CD14-positive monocyte (primary cell): ENCODE data around the gene ZNF474. TPM values are rescaled to one million over a fixed set of nuclear protein-coding genes. Genes with fewer than 3 reads are reported as not detected.
"Not testable (repeated sequence)": the region's sequence is repeated elsewhere in the genome, so short reads cannot be mapped to it uniquely, and the experiment has no call there.

Source experiments
- DNase-seq, 3 donors: peaks; one replicate each; pipeline ENCODE4 v3.0.0-alpha.2; 2011 to 2022
- H2AFZ ChIP-seq: 2 replicates; pipeline ENCODE4 v1.6.0; 2012; ENCODE audit warnings: mild to moderate bottlenecking, low read depth, low read length, inconsistent platforms; ENCODE audit not compliant: insufficient read depth, poor library complexity, severe bottlenecking
- H3K27ac ChIP-seq, 2 donors: 1 replicate in 1 of 2; 2 replicates in 1 of 2; pipeline ENCODE4 v1.5.1; 2012 to 2013; ENCODE audit warnings: low read length in 2 of 2, control low read depth in 1 of 2, inconsistent platforms in 1 of 2, low read depth in 1 of 2, mild to moderate bottlenecking in 1 of 2
- H3K27me3 ChIP-seq, 2 donors: one replicate each; pipeline versions ENCODE4 v1.6.0 to v1.6.1; 2011 to 2013; ENCODE audit warnings: low read length in 2 of 2; ENCODE audit not compliant: control insufficient read depth in 2 of 2, insufficient read depth in 2 of 2
- H3K36me3 ChIP-seq, 2 donors: replicated peaks in 1 of 2; 1 replicate in 1 of 2; 2 replicates in 1 of 2; pipeline versions ENCODE4 v1.5.1 to v1.6.1; 2012 to 2013; ENCODE audit warnings: low read length in 2 of 2, control low read depth in 1 of 2, inconsistent platforms in 1 of 2, mild to moderate bottlenecking in 1 of 2; ENCODE audit not compliant: insufficient read depth in 2 of 2, control insufficient read depth in 1 of 2
- H3K4me1 ChIP-seq, 2 donors: 1 replicate in 1 of 2; 2 replicates in 1 of 2; pipeline versions ENCODE4 v1.5.1 to v1.6.1; 2012 to 2013; ENCODE audit warnings: low read length in 2 of 2, control low read depth in 1 of 2, inconsistent platforms in 1 of 2, mild to moderate bottlenecking in 1 of 2, moderate library complexity in 1 of 2; ENCODE audit not compliant: insufficient read depth in 2 of 2, control insufficient read depth in 1 of 2
- H3K4me2 ChIP-seq: replicated peaks from 2 replicates; pipeline ENCODE3; 2012; ENCODE audit warnings: low read length, moderate library complexity, mild to moderate bottlenecking; ENCODE audit not compliant: poor library complexity, severe bottlenecking; ENCODE audit errors: extremely low read depth
- H3K4me3 ChIP-seq, 3 experiments: fragments of 200-600 bp in 1 of 3; sonication (generic) in 1 of 3; replicated peaks in 1 of 3; 1 replicate in 2 of 3; 2 replicates in 1 of 3; pipeline ENCODE4 v1.5.1; 2011 to 2013; ENCODE audit warnings: low read length in 3 of 3, mild to moderate bottlenecking in 3 of 3, control low read depth in 2 of 3, low read depth in 2 of 3, inconsistent platforms in 1 of 3, moderate library complexity in 1 of 3
- H3K79me2 ChIP-seq: 2 replicates; pipeline ENCODE4 v1.6.0; 2012; ENCODE audit warnings: mild to moderate bottlenecking, control low read depth, inconsistent platforms, low read length, moderate library complexity; ENCODE audit not compliant: insufficient read depth
- H3K9ac ChIP-seq: 2 replicates; pipeline ENCODE4 v1.6.0; 2017; ENCODE audit warnings: low read length, mild to moderate bottlenecking; ENCODE audit not compliant: insufficient read depth, poor library complexity, severe bottlenecking
- H3K9me3 ChIP-seq, 2 donors: replicated peaks in 1 of 2; 1 replicate in 1 of 2; 2 replicates in 1 of 2; pipeline versions ENCODE4 v1.5.1 to v1.6.1; 2012 to 2013; ENCODE audit warnings: low read length in 2 of 2, control low read depth in 1 of 2; ENCODE audit not compliant: control insufficient read depth in 1 of 2, insufficient read depth in 1 of 2
- H4K20me1 ChIP-seq: 2 replicates; pipeline ENCODE4 v1.6.0; 2012; ENCODE audit warnings: mild to moderate bottlenecking, low read length, control low read depth, moderate library complexity; ENCODE audit not compliant: insufficient read depth
- H3K27ac Mint-ChIP-seq, 7 donors: one replicate each; pipeline ENCODE4 v1.8.0; 2020; ENCODE audit warnings: mild to moderate bottlenecking in 7 of 7, mixed read lengths in 7 of 7, moderate library complexity in 6 of 7, inconsistent platforms in 2 of 7
- H3K27me3 Mint-ChIP-seq, 3 donors: one replicate each; pipeline ENCODE4 v1.8.0; 2021 to 2022; ENCODE audit warnings: low read depth in 3 of 3, mild to moderate bottlenecking in 3 of 3, mixed read lengths in 3 of 3, moderate library complexity in 3 of 3, inconsistent platforms in 1 of 3
- H3K36me3 Mint-ChIP-seq, 2 donors: one replicate each; pipeline ENCODE4 v1.8.0; 2020; ENCODE audit warnings: mixed read lengths in 2 of 2, inconsistent platforms in 1 of 2, mild to moderate bottlenecking in 1 of 2
- H3K4me1 Mint-ChIP-seq: one replicate; pipeline ENCODE4 v1.8.0; 2020; ENCODE audit warnings: mild to moderate bottlenecking, mixed read lengths
- H3K4me3 Mint-ChIP-seq, 2 donors: one replicate each; pipeline ENCODE4 v1.8.0; 2020; ENCODE audit warnings: mild to moderate bottlenecking in 2 of 2, mixed read lengths in 2 of 2, moderate library complexity in 1 of 2
- H3K9me3 Mint-ChIP-seq, 7 donors: one replicate each; pipeline ENCODE4 v1.8.0; 2020 to 2022; ENCODE audit warnings: mixed read lengths in 7 of 7, mild to moderate bottlenecking in 6 of 7, moderate library complexity in 6 of 7, inconsistent platforms in 2 of 7
- WGBS: methylation state at CpG from one replicate; pipeline ENCODE4 v1.1.5; 2013; ENCODE audit warnings: missing lambda C conversion rate; ENCODE audit not compliant: insufficient coverage; 5-methylcytosine and 5-hydroxymethylcytosine counted together
- intact Hi-C, 2 donors: fragments of 100-400 bp; cut with micrococcal nuclease; formaldehyde crosslinking; loops; one replicate each; pipeline versions ENCODE4 v1.15.0 to v1.15.1; 2023
- polyA plus RNA-seq, 3 donors: library from polyadenylated mRNA; depleted of rRNA in 1 of 3; unstranded in 2 of 3; stranded (reverse) in 1 of 3; fragments of 300-500 nt in 2 of 3; fragments of >200 nt in 1 of 3; fragmentation: Illumina TruSeq in 2 of 3; gene quantifications; 1 replicate in 2 of 3; 2 replicates in 1 of 3; pipeline ENCODE4 v1.2.3, GENCODE V29; 2012 to 2021
- TF ChIP-seq, protein P1 (sequence below): fragments of 200-600 bp; IDR thresholded peaks from one replicate; pipeline ENCODE4 v1.8.0; 2022; ENCODE audit warnings: antibody characterized with exemption, mild to moderate bottlenecking

ZNF474 gene
- polyA plus RNA-seq, 3 donors, result 0.09 TPM; not detected in 2

DNA sequence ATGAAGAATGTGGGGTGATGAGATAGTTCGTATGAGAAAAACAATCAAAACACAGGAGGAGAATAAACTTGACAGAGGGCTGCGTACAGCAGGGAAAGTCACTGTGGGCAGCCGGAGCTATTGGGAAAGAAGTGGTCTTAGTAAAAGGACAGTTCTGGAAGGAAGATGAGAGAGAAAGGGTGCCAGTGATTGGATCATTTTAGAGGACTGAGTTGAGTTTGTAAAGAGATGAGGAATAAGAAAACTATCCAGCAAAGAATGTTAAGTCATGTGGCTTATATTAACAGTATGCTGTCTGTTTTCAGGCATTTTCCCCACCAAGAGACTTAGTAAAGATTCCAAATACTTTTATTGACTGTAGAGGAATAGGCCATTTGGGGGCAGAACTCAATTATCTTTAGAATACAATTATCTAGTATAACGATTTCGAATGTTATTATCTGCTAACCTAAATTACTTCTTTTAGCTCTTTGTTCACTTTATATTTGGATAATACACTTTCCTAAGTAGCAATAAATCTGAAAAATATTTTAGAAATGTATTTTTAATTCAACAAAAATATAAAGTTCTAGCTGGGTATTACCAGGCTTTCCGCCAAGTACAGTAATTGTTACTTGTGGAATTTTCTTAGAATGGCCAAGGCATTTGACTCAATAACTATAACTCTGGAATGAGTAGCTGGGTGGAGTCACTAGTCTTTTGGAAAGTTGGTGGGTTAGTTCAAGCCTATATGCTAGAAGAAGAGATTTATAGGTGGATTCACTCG, 35.7 kb upstream of the ZNF474 start:
- Histone ChIP-seq H3K9me3 (no peaks in the 10 kb centered on the region), H3K4me2 (no peak overlapping the region), H3K36me3 (no peaks in the 10 kb centered on the region), H3K4me1 (no peaks in the 10 kb centered on the region), H3K27ac (no peak overlapping the region), H3K27me3 (no peaks in the 10 kb centered on the region), H3K4me3 (no peak overlapping the region), H4K20me1 (no peaks in the 10 kb centered on the region), H3K79me2 (no peaks in the 10 kb centered on the region), H2AFZ (no peak overlapping the region), H3K9ac (no peak overlapping the region)
- H3K4me1 Mint-ChIP-seq, result no peaks in the 10 kb centered on the region
- peaks cover 0 to 3% (median 0%) of the 10 kb centered on the region in 7 donors for H3K9me3 Mint-ChIP-seq
- TF ChIP-seq, protein P1, sequence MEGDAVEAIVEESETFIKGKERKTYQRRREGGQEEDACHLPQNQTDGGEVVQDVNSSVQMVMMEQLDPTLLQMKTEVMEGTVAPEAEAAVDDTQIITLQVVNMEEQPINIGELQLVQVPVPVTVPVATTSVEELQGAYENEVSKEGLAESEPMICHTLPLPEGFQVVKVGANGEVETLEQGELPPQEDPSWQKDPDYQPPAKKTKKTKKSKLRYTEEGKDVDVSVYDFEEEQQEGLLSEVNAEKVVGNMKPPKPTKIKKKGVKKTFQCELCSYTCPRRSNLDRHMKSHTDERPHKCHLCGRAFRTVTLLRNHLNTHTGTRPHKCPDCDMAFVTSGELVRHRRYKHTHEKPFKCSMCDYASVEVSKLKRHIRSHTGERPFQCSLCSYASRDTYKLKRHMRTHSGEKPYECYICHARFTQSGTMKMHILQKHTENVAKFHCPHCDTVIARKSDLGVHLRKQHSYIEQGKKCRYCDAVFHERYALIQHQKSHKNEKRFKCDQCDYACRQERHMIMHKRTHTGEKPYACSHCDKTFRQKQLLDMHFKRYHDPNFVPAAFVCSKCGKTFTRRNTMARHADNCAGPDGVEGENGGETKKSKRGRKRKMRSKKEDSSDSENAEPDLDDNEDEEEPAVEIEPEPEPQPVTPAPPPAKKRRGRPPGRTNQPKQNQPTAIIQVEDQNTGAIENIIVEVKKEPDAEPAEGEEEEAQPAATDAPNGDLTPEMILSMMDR, result no peak
- H3K27ac Mint-ChIP-seq, result peak overlapping the region in 1 of 7 donors; percentile 35
- peaks cover 0 to 7% (median 3%) of the 10 kb centered on the region in 3 donors for H3K27me3 Mint-ChIP-seq
- H3K4me3 Mint-ChIP-seq, result no peak overlapping the region
- H3K36me3 Mint-ChIP-seq, result no peaks in the 10 kb centered on the region
- WGBS, result 100% methylated on average over 3 of the region's 7 CpGs
- DNase-seq, result no peak
- intact Hi-C loops, result no loop called here

DNA sequence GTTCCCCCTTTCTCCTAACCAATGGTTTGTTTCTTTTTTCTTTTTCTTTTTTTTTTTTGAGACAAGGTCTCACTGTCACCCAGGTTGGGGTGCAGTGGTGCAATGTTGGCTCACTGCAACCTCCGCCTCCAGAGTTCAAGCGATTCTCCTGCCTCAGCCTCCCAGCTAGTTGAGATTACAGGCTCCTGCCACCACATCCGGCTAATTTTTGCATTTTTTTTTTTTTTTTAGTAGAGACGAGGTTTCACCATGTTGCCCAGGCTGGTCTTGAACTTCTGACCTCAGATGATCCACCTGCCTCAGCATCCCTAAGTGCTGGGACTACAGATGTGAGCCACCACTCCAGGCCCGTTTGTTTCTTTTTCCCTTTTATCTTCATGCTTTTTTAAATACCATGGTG, 35.1 kb upstream of the ZNF474 start:
- H3K9ac ChIP-seq, H2AFZ ChIP-seq, H3K9me3 Mint-ChIP-seq, DNase-seq, H3K4me2 ChIP-seq, H3K4me3 Mint-ChIP-seq, H4K20me1 ChIP-seq, H3K4me1 ChIP-seq, H3K27ac Mint-ChIP-seq, intact Hi-C loops, H3K9me3 ChIP-seq, H3K27me3 Mint-ChIP-seq, H3K27ac ChIP-seq, H3K36me3 Mint-ChIP-seq, H3K4me3 ChIP-seq, H3K4me1 Mint-ChIP-seq, H3K79me2 ChIP-seq, H3K27me3 ChIP-seq, H3K36me3 ChIP-seq: not testable (repeated sequence)
- WGBS, result 100% methylated on average over 1 of the region's 5 CpGs
